ENCODE data around the gene ZNF689.
A peak's percentile ranks its signal among the peaks of the same experiment; 100 is the strongest.
"Not testable (repeated sequence)": the region's sequence is repeated elsewhere in the genome, so short reads cannot be mapped to it uniquely, and the experiment has no call there.

Gene ZNF689

DNA sequence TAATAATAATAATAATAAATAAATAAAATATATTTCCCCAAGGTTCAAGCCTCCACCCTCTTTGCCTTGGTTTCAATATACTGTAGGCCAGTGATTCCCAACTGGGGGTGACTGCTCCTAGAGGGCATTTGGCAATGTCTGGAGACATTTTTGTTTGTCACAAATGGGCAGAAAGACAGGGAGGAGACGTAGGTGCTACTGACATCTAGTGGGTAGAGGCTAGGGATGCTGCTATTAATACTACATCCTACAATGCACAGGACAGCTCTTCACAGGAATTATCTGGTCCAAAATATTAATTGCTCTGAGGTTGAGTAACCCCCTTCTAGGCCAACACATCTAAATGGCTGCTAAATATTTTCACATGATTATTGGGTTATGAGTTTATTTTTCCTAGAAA, 27.8 kb upstream of the ZNF689 start:
- Histone ChIP-seq H3K4me2 (ENCODE audit: low read depth, low read length) (no peak overlapping the region), H3K27me3 (replicated peaks; ENCODE audit: insufficient read depth, low read length) (no peaks in the 10 kb centered on the region), H2AFZ (ENCODE audit: low read length) (no peak overlapping the region), H3K9me2 (replicated peaks; ENCODE audit: insufficient read depth, low read length) (no peaks in the 10 kb centered on the region), H3K9ac (ENCODE audit: low read length) (no peak overlapping the region), H3K79me2 (ENCODE audit: low read length) (no peaks in the 10 kb centered on the region), H3F3A (ENCODE audit: insufficient read depth, low read length) (no peaks in the 10 kb centered on the region), H3K4me1 (ENCODE audit: low read length) (no peaks in the 10 kb centered on the region), H3K9me3 (replicated peaks; ENCODE audit: insufficient read depth, low read length) (no peaks in the 10 kb centered on the region), H3K27ac (ENCODE audit: low read length) (no peak overlapping the region), H3K36me3 (replicated peaks; ENCODE audit: insufficient read depth, low read length) (no peaks in the 10 kb centered on the region), H4K20me1 (ENCODE audit: insufficient read depth, low read length) (no peaks in the 10 kb centered on the region), H3K4me3 (ENCODE audit: low read length) (no peak overlapping the region)
- peak; percentile 53 for TF ChIP-seq CTCF (IDR thresholded peaks at IDR 0.05; ENCODE audit: low read length)
- TF ChIP-seq EZH2phosphoT487 (IDR thresholded peaks at IDR 0.05; ENCODE audit: low read length) = no peak
- peak; percentile 46 for DNase-seq

- H3K9me3 ChIP-seq (replicated peaks; ENCODE audit: insufficient read depth, low read length); H2AFZ ChIP-seq (ENCODE audit: low read length); H4K20me1 ChIP-seq (ENCODE audit: insufficient read depth, low read length); H3F3A ChIP-seq (ENCODE audit: insufficient read depth, low read length); H3K4me2 ChIP-seq (ENCODE audit: low read depth, low read length); H3K36me3 ChIP-seq (replicated peaks; ENCODE audit: insufficient read depth, low read length); H3K27me3 ChIP-seq (replicated peaks; ENCODE audit: insufficient read depth, low read length); H3K4me3 ChIP-seq (ENCODE audit: low read length); H3K4me1 ChIP-seq (ENCODE audit: low read length); H3K9ac ChIP-seq (ENCODE audit: low read length); H3K27ac ChIP-seq (ENCODE audit: low read length); DNase-seq; H3K9me2 ChIP-seq (replicated peaks; ENCODE audit: insufficient read depth, low read length); H3K79me2 ChIP-seq (ENCODE audit: low read length): not testable (repeated sequence)
Measured at GRCh38 chr16:30637139-30637538, 26.9 kb upstream of the ZNF689 start.

DNA sequence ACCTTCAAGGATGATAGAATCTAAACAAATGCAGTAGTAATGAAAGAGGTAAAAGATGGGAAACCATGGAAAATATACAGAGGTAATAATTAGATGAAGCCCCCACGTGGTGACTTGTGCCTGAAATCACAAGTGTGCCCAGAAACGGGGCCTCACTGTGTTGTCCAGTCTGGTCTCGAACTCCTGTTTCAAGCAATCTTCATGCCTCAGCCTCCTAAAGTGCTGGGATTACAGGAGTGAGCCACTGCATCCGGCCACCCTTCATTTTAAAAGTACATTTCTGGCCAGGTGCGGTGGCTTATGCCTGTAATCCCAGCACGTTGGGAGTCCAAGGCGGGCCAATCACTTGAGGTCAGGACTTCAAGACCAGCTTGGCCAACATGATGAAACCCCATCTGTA, 26.4 kb upstream of the ZNF689 start:
- no peak for DNase-seq
- Histone ChIP-seq H3K4me2 (ENCODE audit: low read depth, low read length) (no peak overlapping the region), H4K20me1 (ENCODE audit: insufficient read depth, low read length) (no peaks in the 10 kb centered on the region), H3K36me3 (replicated peaks; ENCODE audit: insufficient read depth, low read length) (no peaks in the 10 kb centered on the region), H3K27me3 (replicated peaks; ENCODE audit: insufficient read depth, low read length) (no peaks in the 10 kb centered on the region), H3K27ac (ENCODE audit: low read length) (no peak overlapping the region), H3K79me2 (ENCODE audit: low read length) (no peaks in the 10 kb centered on the region), H3K4me3 (ENCODE audit: low read length) (no peak overlapping the region), H3F3A (ENCODE audit: insufficient read depth, low read length) (peaks cover 5% of the 10 kb centered on the region; the same call in 1 of the 2 replicates), H3K9me2 (replicated peaks; ENCODE audit: insufficient read depth, low read length) (no peaks in the 10 kb centered on the region), H3K9me3 (replicated peaks; ENCODE audit: insufficient read depth, low read length) (no peaks in the 10 kb centered on the region), H2AFZ (ENCODE audit: low read length) (no peak overlapping the region), H3K4me1 (ENCODE audit: low read length) (no peaks in the 10 kb centered on the region), H3K9ac (ENCODE audit: low read length) (no peak overlapping the region)
- no peak for TF ChIP-seq EZH2phosphoT487 (IDR thresholded peaks at IDR 0.05; ENCODE audit: low read length)
- TF ChIP-seq CTCF (IDR thresholded peaks at IDR 0.05; ENCODE audit: low read length) = no peak
- TF ChIP-seq EZH2 (optimal IDR thresholded peaks at IDR 0.05; ENCODE audit: low read depth, low read length) = no peak

DNA sequence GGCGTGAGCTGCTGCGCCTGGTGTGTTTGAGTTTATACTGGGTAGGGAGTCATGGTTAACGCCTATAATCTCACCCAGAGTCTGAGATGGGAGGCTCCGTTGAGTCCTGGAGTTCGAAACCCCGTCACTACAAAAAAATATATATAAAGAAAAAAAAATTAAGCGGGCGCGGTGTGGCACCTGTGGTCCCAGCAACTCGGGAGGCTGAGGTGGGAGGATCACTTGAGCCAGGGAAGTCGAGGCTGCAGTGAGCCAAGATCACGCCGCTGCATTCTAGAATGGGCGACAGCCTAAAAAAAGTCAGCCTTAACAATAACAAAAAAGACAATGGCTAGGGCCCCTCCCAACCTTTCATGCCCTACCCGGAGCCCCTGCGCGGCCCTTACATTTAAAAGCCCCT, 23.3 kb upstream of the ZNF689 start:
- no peak for DNase-seq
- no peaks in the 10 kb centered on the region for H3K36me3 ChIP-seq (replicated peaks; ENCODE audit: insufficient read depth, low read length)
- peak overlapping the region; percentile 56; the same call in 1 of the 2 replicates for H3K27ac ChIP-seq (ENCODE audit: low read length)
- H3K9me2 ChIP-seq (replicated peaks; ENCODE audit: insufficient read depth, low read length) = no peaks in the 10 kb centered on the region
- H3K4me3 ChIP-seq (ENCODE audit: low read length) = peak overlapping the region; percentile 83
- peak overlapping the region; percentile 87 for H2AFZ ChIP-seq (ENCODE audit: low read length)
- TF ChIP-seq EZH2phosphoT487 (IDR thresholded peaks at IDR 0.05; ENCODE audit: low read length) (no peak), CTCF (IDR thresholded peaks at IDR 0.05; ENCODE audit: low read length) (no peak), EZH2 (optimal IDR thresholded peaks at IDR 0.05; ENCODE audit: low read depth, low read length) (no peak)
- no peaks in the 10 kb centered on the region for H4K20me1 ChIP-seq (ENCODE audit: insufficient read depth, low read length)
- no peaks in the 10 kb centered on the region for H3K79me2 ChIP-seq (ENCODE audit: low read length)
- no peaks in the 10 kb centered on the region for H3K9me3 ChIP-seq (replicated peaks; ENCODE audit: insufficient read depth, low read length)
- H3K4me2 ChIP-seq (ENCODE audit: low read depth, low read length) = peak overlapping the region; percentile 88; the same call in 1 of the 2 replicates
- H3K27me3 ChIP-seq (replicated peaks; ENCODE audit: insufficient read depth, low read length) = no peaks in the 10 kb centered on the region
- peak overlapping the region; percentile 76; the same call in 1 of the 2 replicates for H3K9ac ChIP-seq (ENCODE audit: low read length)
- H3F3A ChIP-seq (ENCODE audit: insufficient read depth, low read length) = peaks cover 5% of the 10 kb centered on the region; the same call in 1 of the 2 replicates
- no peaks in the 10 kb centered on the region for H3K4me1 ChIP-seq (ENCODE audit: low read length)

DNA sequence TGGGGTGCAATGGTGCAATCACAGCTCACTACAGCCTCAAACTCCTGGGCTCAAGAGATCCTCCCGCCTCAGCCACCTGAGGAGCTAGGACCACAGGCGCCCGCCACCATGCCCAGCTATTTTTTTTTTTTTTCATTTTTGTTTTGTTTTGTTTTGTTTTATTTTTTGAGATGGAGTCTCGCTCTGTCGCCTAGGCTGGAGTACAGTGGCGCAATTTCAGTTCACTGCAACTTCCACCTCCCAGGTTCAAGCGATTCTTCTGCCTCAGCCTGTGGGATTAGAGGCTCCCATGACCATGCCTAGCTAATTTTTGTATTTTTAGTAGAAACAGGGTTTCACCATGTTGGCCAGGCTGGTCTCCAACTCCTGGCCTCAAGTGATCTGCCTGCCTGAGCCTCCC, 22.3 kb upstream of the ZNF689 start:
- H3K9me2 ChIP-seq (replicated peaks; ENCODE audit: insufficient read depth, low read length); DNase-seq: not testable (repeated sequence)

More for the DNA sequence above, 22.3 kb upstream of the ZNF689 start:
- H2AFZ ChIP-seq (ENCODE audit: low read length); H3K27me3 ChIP-seq (replicated peaks; ENCODE audit: insufficient read depth, low read length); H3K9ac ChIP-seq (ENCODE audit: low read length); H3K27ac ChIP-seq (ENCODE audit: low read length); H3K4me2 ChIP-seq (ENCODE audit: low read depth, low read length); H3K79me2 ChIP-seq (ENCODE audit: low read length); H3K4me1 ChIP-seq (ENCODE audit: low read length); H3K9me3 ChIP-seq (replicated peaks; ENCODE audit: insufficient read depth, low read length); H4K20me1 ChIP-seq (ENCODE audit: insufficient read depth, low read length); H3K4me3 ChIP-seq (ENCODE audit: low read length); H3F3A ChIP-seq (ENCODE audit: insufficient read depth, low read length); H3K36me3 ChIP-seq (replicated peaks; ENCODE audit: insufficient read depth, low read length): not testable (repeated sequence)
